ENCODE results near the gene PLEKHH1.

DNA sequence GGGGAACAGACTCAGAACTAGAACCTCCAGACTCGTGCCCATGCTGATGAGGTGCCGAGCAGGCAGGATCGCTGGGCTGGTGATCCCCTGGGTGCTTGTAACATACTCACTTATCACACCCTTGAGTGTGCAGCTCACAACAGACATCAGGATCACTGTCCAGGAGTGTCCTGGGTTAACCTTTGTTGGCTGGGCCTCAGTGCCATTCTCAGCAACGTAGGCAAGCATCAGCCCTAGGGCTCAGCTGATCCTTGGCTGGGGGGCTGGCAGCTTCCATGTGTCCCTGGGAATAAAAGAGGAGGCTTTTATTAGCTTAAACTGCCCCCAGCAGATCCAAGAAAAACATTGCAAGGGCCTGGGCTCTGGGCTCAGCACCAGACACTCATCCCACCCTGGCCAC, 46.2 kb upstream of the PLEKHH1 start:
- TF ChIP-seq, protein P1, sequence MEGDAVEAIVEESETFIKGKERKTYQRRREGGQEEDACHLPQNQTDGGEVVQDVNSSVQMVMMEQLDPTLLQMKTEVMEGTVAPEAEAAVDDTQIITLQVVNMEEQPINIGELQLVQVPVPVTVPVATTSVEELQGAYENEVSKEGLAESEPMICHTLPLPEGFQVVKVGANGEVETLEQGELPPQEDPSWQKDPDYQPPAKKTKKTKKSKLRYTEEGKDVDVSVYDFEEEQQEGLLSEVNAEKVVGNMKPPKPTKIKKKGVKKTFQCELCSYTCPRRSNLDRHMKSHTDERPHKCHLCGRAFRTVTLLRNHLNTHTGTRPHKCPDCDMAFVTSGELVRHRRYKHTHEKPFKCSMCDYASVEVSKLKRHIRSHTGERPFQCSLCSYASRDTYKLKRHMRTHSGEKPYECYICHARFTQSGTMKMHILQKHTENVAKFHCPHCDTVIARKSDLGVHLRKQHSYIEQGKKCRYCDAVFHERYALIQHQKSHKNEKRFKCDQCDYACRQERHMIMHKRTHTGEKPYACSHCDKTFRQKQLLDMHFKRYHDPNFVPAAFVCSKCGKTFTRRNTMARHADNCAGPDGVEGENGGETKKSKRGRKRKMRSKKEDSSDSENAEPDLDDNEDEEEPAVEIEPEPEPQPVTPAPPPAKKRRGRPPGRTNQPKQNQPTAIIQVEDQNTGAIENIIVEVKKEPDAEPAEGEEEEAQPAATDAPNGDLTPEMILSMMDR (IDR thresholded peaks at IDR 0.05), result no peak
- no peak for TF ChIP-seq EP300 (IDR thresholded peaks at IDR 0.05)
- no peak for TF ChIP-seq POLR2A (IDR thresholded peaks at IDR 0.05)

All from tibial nerve (tissue), 4 donors.